Measurements from ENCODE around the gene ERMARD.

The ERMARD gene

DNA sequence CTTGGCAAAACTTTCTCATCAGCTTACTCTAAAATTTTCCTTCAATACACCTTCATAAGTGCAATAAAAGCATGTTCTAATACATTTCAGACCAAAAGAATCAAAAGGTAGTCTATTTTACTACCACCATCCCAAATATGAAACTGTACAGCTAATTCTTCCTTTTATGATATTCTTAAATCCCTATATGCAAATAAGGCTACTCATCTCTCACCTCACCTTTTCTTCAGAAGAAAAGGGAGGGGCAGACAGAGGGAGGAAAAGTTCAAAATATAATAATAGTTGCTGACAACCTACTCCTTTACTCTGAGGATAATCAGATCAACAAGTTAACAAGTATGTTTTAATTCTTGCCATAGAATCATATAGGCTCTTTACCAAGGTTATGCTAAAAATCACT, 42.1 kb upstream of the ERMARD start:
- Histone ChIP-seq H3K9me3 (ENCODE audit: insufficient read depth, low read depth, low read length) (no peaks in the 10 kb centered on the region), H2AFZ (ENCODE audit: insufficient read depth, low read length, poor library complexity) (no peak overlapping the region), H3K27me3 (ENCODE audit: insufficient read depth, low read length) (no peaks in the 10 kb centered on the region), H3K4me3 (ENCODE audit: low read depth, low read length) (no peak overlapping the region), H2BK120ac (ENCODE audit: insufficient read depth, low read length, poor library complexity) (no peak overlapping the region), H4K91ac (ENCODE audit: low read depth, low read length) (no peak overlapping the region), H3K23ac (ENCODE audit: low read length) (no peak overlapping the region), H2AK5ac (ENCODE audit: low read length) (no peak overlapping the region), H2BK5ac (ENCODE audit: low read depth, low read length, poor library complexity) (no peak overlapping the region), H3K79me2 (ENCODE audit: control insufficient read depth, insufficient read depth, low read length, poor library complexity) (no peaks in the 10 kb centered on the region), H3K36me3 (ENCODE audit: control insufficient read depth in 1 of 2, insufficient read depth in 2 of 2, low read length in 2 of 2) (peaks cover 11 to 18% of the 10 kb centered on the region in 2 experiments), H3K4me1 (ENCODE audit: control insufficient read depth in 1 of 2, insufficient read depth in 2 of 2, low read length in 2 of 2) (no peaks in the 10 kb centered on the region), H2BK12ac (ENCODE audit: low read length) (no peak overlapping the region), H4K12ac (ENCODE audit: low read depth, low read length) (no peak overlapping the region), H3K79me1 (ENCODE audit: low read length) (no peaks in the 10 kb centered on the region), H4K8ac (ENCODE audit: low read depth, low read length) (no peak overlapping the region), H3K4me2 (ENCODE audit: low read length) (no peak overlapping the region), H3K18ac (ENCODE audit: low read length) (no peak overlapping the region), H3K27ac (ENCODE audit: low read depth, low read length) (no peak overlapping the region), H3K4ac (ENCODE audit: low read depth, low read length) (no peak overlapping the region), H3K9ac (ENCODE audit: low read length) (no peak overlapping the region), H3K14ac (ENCODE audit: low read length) (no peak overlapping the region)
- DNase-seq: no peak

DNA sequence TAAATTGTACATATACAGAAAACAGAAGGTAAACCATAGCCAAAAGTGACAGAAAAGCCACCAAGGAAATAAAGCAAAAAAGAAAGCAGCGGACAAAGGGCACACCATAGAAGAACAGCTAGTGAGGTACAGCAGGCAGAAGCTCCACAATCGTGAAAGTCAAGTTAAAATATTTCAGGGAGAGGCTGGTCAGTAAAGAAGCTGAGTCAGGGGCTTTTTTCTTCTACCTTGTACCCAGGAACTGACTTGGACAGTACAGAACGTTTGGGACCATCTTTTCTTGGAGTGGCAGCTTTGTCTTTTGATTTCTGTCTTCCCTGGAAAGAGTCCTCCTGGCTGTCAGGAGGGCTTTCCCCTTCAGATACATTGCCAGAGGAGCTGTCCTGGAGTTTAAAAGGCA, 41.4 kb upstream of the ERMARD start:
- Histone ChIP-seq H3K79me1 (ENCODE audit: low read length) (no peaks in the 10 kb centered on the region), H3K4ac (ENCODE audit: low read depth, low read length) (no peak overlapping the region), H2AFZ (ENCODE audit: insufficient read depth, low read length, poor library complexity) (no peak overlapping the region), H3K4me3 (ENCODE audit: low read depth, low read length) (no peak overlapping the region), H3K23ac (ENCODE audit: low read length) (no peak overlapping the region), H3K27ac (ENCODE audit: low read depth, low read length) (no peak overlapping the region), H3K27me3 (ENCODE audit: insufficient read depth, low read length) (no peaks in the 10 kb centered on the region), H3K4me2 (ENCODE audit: low read length) (no peak overlapping the region), H3K14ac (ENCODE audit: low read length) (no peak overlapping the region), H3K36me3 (ENCODE audit: control insufficient read depth in 1 of 2, insufficient read depth in 2 of 2, low read length in 2 of 2) (peaks cover 12 to 19% of the 10 kb centered on the region in 2 experiments), H4K8ac (ENCODE audit: low read depth, low read length) (no peak overlapping the region), H4K91ac (ENCODE audit: low read depth, low read length) (no peak overlapping the region), H2BK120ac (ENCODE audit: insufficient read depth, low read length, poor library complexity) (no peak overlapping the region), H3K4me1 (ENCODE audit: control insufficient read depth in 1 of 2, insufficient read depth in 2 of 2, low read length in 2 of 2) (no peaks in the 10 kb centered on the region), H2BK5ac (ENCODE audit: low read depth, low read length, poor library complexity) (no peak overlapping the region), H3K18ac (ENCODE audit: low read length) (no peak overlapping the region), H3K9ac (ENCODE audit: low read length) (no peak overlapping the region), H3K79me2 (ENCODE audit: control insufficient read depth, insufficient read depth, low read length, poor library complexity) (no peaks in the 10 kb centered on the region), H2AK5ac (ENCODE audit: low read length) (no peak overlapping the region), H4K12ac (ENCODE audit: low read depth, low read length) (no peak overlapping the region), H3K9me3 (ENCODE audit: insufficient read depth, low read depth, low read length) (no peaks in the 10 kb centered on the region), H2BK12ac (ENCODE audit: low read length) (no peak overlapping the region)
- no peak for DNase-seq
- no CpG with 5 or more reads among the region's 3 CpGs for WGBS (ENCODE audit: extremely low coverage, insufficient coverage, insufficient read length)

- Histone ChIP-seq H3K79me1 (ENCODE audit: low read length) (no peaks in the 10 kb centered on the region), H3K18ac (ENCODE audit: low read length) (no peak overlapping the region), H3K36me3 (ENCODE audit: control insufficient read depth in 1 of 2, insufficient read depth in 2 of 2, low read length in 2 of 2) (peaks cover 20 to 25% of the 10 kb centered on the region in 2 experiments), H3K14ac (ENCODE audit: low read length) (no peak overlapping the region), H4K8ac (ENCODE audit: low read depth, low read length) (no peak overlapping the region), H2BK12ac (ENCODE audit: low read length) (no peak overlapping the region), H3K9ac (ENCODE audit: low read length) (no peak overlapping the region), H2AK5ac (ENCODE audit: low read length) (no peak overlapping the region), H3K4me3 (ENCODE audit: low read depth, low read length) (no peak overlapping the region), H3K23ac (ENCODE audit: low read length) (no peak overlapping the region), H3K4me1 (ENCODE audit: control insufficient read depth in 1 of 2, insufficient read depth in 2 of 2, low read length in 2 of 2) (no peaks in the 10 kb centered on the region), H3K4ac (ENCODE audit: low read depth, low read length) (no peak overlapping the region), H2AFZ (ENCODE audit: insufficient read depth, low read length, poor library complexity) (no peak overlapping the region), H2BK120ac (ENCODE audit: insufficient read depth, low read length, poor library complexity) (no peak overlapping the region), H3K79me2 (ENCODE audit: control insufficient read depth, insufficient read depth, low read length, poor library complexity) (no peaks in the 10 kb centered on the region), H3K4me2 (ENCODE audit: low read length) (no peak overlapping the region), H3K27me3 (ENCODE audit: insufficient read depth, low read length) (no peaks in the 10 kb centered on the region), H2BK5ac (ENCODE audit: low read depth, low read length, poor library complexity) (no peak overlapping the region), H3K27ac (ENCODE audit: low read depth, low read length) (no peak overlapping the region), H4K91ac (ENCODE audit: low read depth, low read length) (no peak overlapping the region), H4K12ac (ENCODE audit: low read depth, low read length) (no peak overlapping the region), H3K9me3 (ENCODE audit: insufficient read depth, low read depth, low read length) (no peaks in the 10 kb centered on the region)
- no peak for DNase-seq
- no CpG with 5 or more reads among the region's 2 CpGs for WGBS (ENCODE audit: extremely low coverage, insufficient coverage, insufficient read length)
Observed at GRCh38 chr6:169714178-169714577, 37.2 kb upstream of the ERMARD start.

GRCh38 chr6:169714595-169714994, 36.8 kb upstream of the ERMARD start:
- no CpG with 5 or more reads among the region's 9 CpGs for WGBS (ENCODE audit: extremely low coverage, insufficient coverage, insufficient read length)
- Histone ChIP-seq H3K36me3 (ENCODE audit: control insufficient read depth in 1 of 2, insufficient read depth in 2 of 2, low read length in 2 of 2) (peaks cover 20 to 25% of the 10 kb centered on the region in 2 experiments), H3K4me2 (ENCODE audit: low read length) (no peak overlapping the region)

More at GRCh38 chr6:169714595-169714994, 36.8 kb upstream of the ERMARD start:
- Histone ChIP-seq H3K27ac (ENCODE audit: low read depth, low read length) (no peak overlapping the region), H2BK120ac (ENCODE audit: insufficient read depth, low read length, poor library complexity) (no peak overlapping the region), H3K18ac (ENCODE audit: low read length) (no peak overlapping the region), H3K14ac (ENCODE audit: low read length) (no peak overlapping the region), H3K79me1 (ENCODE audit: low read length) (no peaks in the 10 kb centered on the region), H2BK12ac (ENCODE audit: low read length) (no peak overlapping the region), H3K4ac (ENCODE audit: low read depth, low read length) (no peak overlapping the region), H2AK5ac (ENCODE audit: low read length) (no peak overlapping the region), H3K4me3 (ENCODE audit: low read depth, low read length) (no peak overlapping the region), H4K91ac (ENCODE audit: low read depth, low read length) (no peak overlapping the region), H3K27me3 (ENCODE audit: insufficient read depth, low read length) (no peaks in the 10 kb centered on the region), H2BK5ac (ENCODE audit: low read depth, low read length, poor library complexity) (no peak overlapping the region), H4K12ac (ENCODE audit: low read depth, low read length) (no peak overlapping the region), H4K8ac (ENCODE audit: low read depth, low read length) (no peak overlapping the region), H3K9ac (ENCODE audit: low read length) (no peak overlapping the region), H3K23ac (ENCODE audit: low read length) (no peak overlapping the region), H3K4me1 (ENCODE audit: control insufficient read depth in 1 of 2, insufficient read depth in 2 of 2, low read length in 2 of 2) (no peaks in the 10 kb centered on the region), H3K79me2 (ENCODE audit: control insufficient read depth, insufficient read depth, low read length, poor library complexity) (no peaks in the 10 kb centered on the region), H3K9me3 (ENCODE audit: insufficient read depth, low read depth, low read length) (no peaks in the 10 kb centered on the region), H2AFZ (ENCODE audit: insufficient read depth, low read length, poor library complexity) (no peak overlapping the region)
- DNase-seq: no peak
